Smooth muscle cell (in vitro differentiated cells): ENCODE data around the gene HAUS3. TPM values are rescaled to one million over a fixed set of nuclear protein-coding genes. Genes with fewer than 3 reads are reported as not detected.

Source experiments
- DNase-seq: peaks from one replicate; lab custom pipeline; 2025; ENCODE audit not compliant: unreplicated experiment; lab: John Stamatoyannopoulos, UW
- H2AFZ ChIP-seq: fragments of 200-600 bp; sonication (generic); 2 replicates; pipeline ENCODE4 v1.6.0; 2016; ENCODE audit warnings: antibody characterized with exemption, low read depth, mild to moderate bottlenecking
- H3F3A ChIP-seq: fragments of 200-600 bp; sonication (generic); 2 replicates; pipeline ENCODE4 v1.6.0; 2017; ENCODE audit warnings: antibody characterized with exemption, low read depth
- H3K27ac ChIP-seq: fragments of 200-600 bp; sonication (generic); 2 replicates; pipeline ENCODE4 v1.5.1; 2016; ENCODE audit warnings: low read depth, mild to moderate bottlenecking
- H3K27me3 ChIP-seq: fragments of 200-600 bp; sonication (generic); 2 replicates; pipeline ENCODE4 v1.6.1; 2016; ENCODE audit warnings: low read depth, mild to moderate bottlenecking
- H3K36me3 ChIP-seq: fragments of 200-600 bp; sonication (generic); 2 replicates; pipeline ENCODE4 v1.5.1; 2016; ENCODE audit warnings: low read depth
- H3K4me1 ChIP-seq: fragments of 200-600 bp; sonication (generic); 2 replicates; pipeline ENCODE4 v1.5.1; 2016; ENCODE audit warnings: low read depth
- H3K4me2 ChIP-seq: fragments of 200-600 bp; sonication (generic); 2 replicates; pipeline ENCODE4 v1.6.0; 2016; ENCODE audit warnings: mild to moderate bottlenecking
- H3K4me3 ChIP-seq: fragments of 200-600 bp; sonication (generic); 2 replicates; pipeline ENCODE4 v1.5.1; 2016; ENCODE audit warnings: mild to moderate bottlenecking
- H3K79me2 ChIP-seq: fragments of 200-600 bp; sonication (generic); 2 replicates; pipeline ENCODE4 v1.6.0; 2016; ENCODE audit warnings: low read depth, mild to moderate bottlenecking
- H3K9ac ChIP-seq: fragments of 200-600 bp; sonication (generic); 2 replicates; pipeline ENCODE4 v1.6.0; 2016; ENCODE audit warnings: low read depth
- H3K9me3 ChIP-seq: fragments of 200-600 bp; sonication (generic); replicated peaks from 2 replicates; pipeline ENCODE4 v1.5.1; 2016; ENCODE audit warnings: low read depth
- H4K20me1 ChIP-seq: fragments of 200-600 bp; sonication (generic); 2 replicates; pipeline ENCODE4 v1.6.0; 2016; ENCODE audit warnings: low read depth
- WGBS: methylation state at CpG from one replicate; pipeline ENCODE4 v1.1.7; 2016; ENCODE audit warnings: low lambda C conversion rate; 5-methylcytosine and 5-hydroxymethylcytosine counted together
- polyA plus RNA-seq: library from polyadenylated mRNA; unstranded; fragments of >200 nt; fragmentation: Nextera tagmentation; extraction: Ambion mirVana; gene quantifications from 2 replicates; pipeline ENCODE4 v1.2.1, GENCODE V29; 2016
- total RNA-seq: library from RNA; depleted of rRNA; stranded (reverse); fragments of >200 nt; gene quantifications from 2 replicates; pipeline ENCODE4 v1.2.3, GENCODE V29; 2014
- TF ChIP-seq, protein P1 (sequence below): fragments of 200-600 bp; sonication (generic); IDR thresholded peaks from 2 replicates; pipeline ENCODE4 v1.5.1; 2017; ENCODE audit warnings: borderline replicate concordance, mild to moderate bottlenecking, antibody characterized with exemption; ENCODE audit not compliant: insufficient read depth, poor library complexity, severe bottlenecking

The HAUS3 gene
- total and polyA plus RNA-seq, 2 experiments from 2014 or later: 13.4 to 16.2 TPM

GRCh38 chr4:2264481-2265041 lies 22.6 kb upstream of the HAUS3 start:
- 91% methylated on average over 5 of the region's 6 CpGs for WGBS
- TF ChIP-seq, protein P1, sequence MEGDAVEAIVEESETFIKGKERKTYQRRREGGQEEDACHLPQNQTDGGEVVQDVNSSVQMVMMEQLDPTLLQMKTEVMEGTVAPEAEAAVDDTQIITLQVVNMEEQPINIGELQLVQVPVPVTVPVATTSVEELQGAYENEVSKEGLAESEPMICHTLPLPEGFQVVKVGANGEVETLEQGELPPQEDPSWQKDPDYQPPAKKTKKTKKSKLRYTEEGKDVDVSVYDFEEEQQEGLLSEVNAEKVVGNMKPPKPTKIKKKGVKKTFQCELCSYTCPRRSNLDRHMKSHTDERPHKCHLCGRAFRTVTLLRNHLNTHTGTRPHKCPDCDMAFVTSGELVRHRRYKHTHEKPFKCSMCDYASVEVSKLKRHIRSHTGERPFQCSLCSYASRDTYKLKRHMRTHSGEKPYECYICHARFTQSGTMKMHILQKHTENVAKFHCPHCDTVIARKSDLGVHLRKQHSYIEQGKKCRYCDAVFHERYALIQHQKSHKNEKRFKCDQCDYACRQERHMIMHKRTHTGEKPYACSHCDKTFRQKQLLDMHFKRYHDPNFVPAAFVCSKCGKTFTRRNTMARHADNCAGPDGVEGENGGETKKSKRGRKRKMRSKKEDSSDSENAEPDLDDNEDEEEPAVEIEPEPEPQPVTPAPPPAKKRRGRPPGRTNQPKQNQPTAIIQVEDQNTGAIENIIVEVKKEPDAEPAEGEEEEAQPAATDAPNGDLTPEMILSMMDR: no peak
- no peak overlapping the region for H3K4me2 ChIP-seq
- H3K4me1 ChIP-seq: peaks cover 20% of the 10 kb centered on the region
- H3K36me3 ChIP-seq: no peaks in the 10 kb centered on the region
- no peak overlapping the region for H3K4me3 ChIP-seq
- no peak overlapping the region for H2AFZ ChIP-seq
- no peaks in the 10 kb centered on the region for H3F3A ChIP-seq
- peaks cover 17% of the 10 kb centered on the region for H3K79me2 ChIP-seq
- no peak for DNase-seq
- no peaks in the 10 kb centered on the region for H3K9me3 ChIP-seq
- no peaks in the 10 kb centered on the region for H3K27me3 ChIP-seq
- no peak overlapping the region for H3K9ac ChIP-seq
- peaks cover 16% of the 10 kb centered on the region for H4K20me1 ChIP-seq
- no peak overlapping the region for H3K27ac ChIP-seq

GRCh38 chr4:2263926-2264321 lies 22.0 kb upstream of the HAUS3 start:
- peaks cover 23% of the 10 kb centered on the region for H4K20me1 ChIP-seq
- no peak overlapping the region for H3K9ac ChIP-seq
- H3K79me2 ChIP-seq: peaks cover 24% of the 10 kb centered on the region
- H3K27ac ChIP-seq: no peak overlapping the region
- H3K9me3 ChIP-seq: no peaks in the 10 kb centered on the region
- 91% methylated on average over 6 of the region's 6 CpGs for WGBS
- H3K36me3 ChIP-seq: no peaks in the 10 kb centered on the region
- TF ChIP-seq, protein P1: no peak
- no peaks in the 10 kb centered on the region for H3F3A ChIP-seq
- peaks cover 20% of the 10 kb centered on the region for H3K4me1 ChIP-seq
- no peak overlapping the region for H2AFZ ChIP-seq
- no peaks in the 10 kb centered on the region for H3K27me3 ChIP-seq
- H3K4me2 ChIP-seq: no peak overlapping the region
- no peak overlapping the region for H3K4me3 ChIP-seq
- no peak for DNase-seq

DNA sequence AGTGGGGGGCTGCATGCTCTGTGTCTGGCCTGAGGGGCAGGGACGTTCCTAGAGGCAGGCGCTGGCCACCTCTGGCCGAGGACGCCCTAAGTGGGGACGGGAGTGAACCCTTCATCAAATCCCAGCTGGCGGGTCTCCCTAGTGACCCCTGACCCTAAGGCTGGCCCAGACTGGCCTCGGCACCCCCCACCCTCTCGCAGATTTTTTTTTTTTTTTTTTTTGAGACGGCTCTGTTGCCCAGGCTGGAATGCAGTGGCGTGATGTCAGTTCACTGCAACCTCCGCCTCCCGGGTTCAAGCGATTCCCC lies 21.0 kb upstream of the HAUS3 start:
- peaks cover 20% of the 10 kb centered on the region for H3K4me1 ChIP-seq
- H3K4me2 ChIP-seq: peak overlapping the region; percentile 98
- TF ChIP-seq, protein P1: no peak
- peaks cover 34% of the 10 kb centered on the region for H3K79me2 ChIP-seq
- H3K27ac ChIP-seq: peak overlapping the region; percentile 86
- H3K27me3 ChIP-seq: no peaks in the 10 kb centered on the region
- peaks cover 33% of the 10 kb centered on the region for H4K20me1 ChIP-seq
- H3K36me3 ChIP-seq: no peaks in the 10 kb centered on the region
- H3F3A ChIP-seq: no peaks in the 10 kb centered on the region
- WGBS: 62% methylated on average over 13 of the region's 13 CpGs
- peak overlapping the region; percentile 77 for H3K4me3 ChIP-seq
- H2AFZ ChIP-seq: peak overlapping the region; percentile 97
- H3K9ac ChIP-seq: peak overlapping the region; percentile 86
- no peaks in the 10 kb centered on the region for H3K9me3 ChIP-seq
- no peak for DNase-seq
